HG02870 (cell line): ENCODE measurements around the gene ASB7.
A peak's percentile ranks its signal among the peaks of the same experiment; 100 is the strongest.
"Not testable (repeated sequence)": the region's sequence is repeated elsewhere in the genome, so short reads cannot be mapped to it uniquely, and the experiment has no call there.

Source experiments
- ATAC-seq: cut with Tn5 transposase; IDR thresholded peaks from one replicate; pipeline ENCODE4 v1.9.1; 2021; ENCODE audit warnings: mild to moderate bottlenecking, moderate library complexity; ENCODE audit not compliant: unreplicated experiment

Gene ASB7

GRCh38 chr15:100602064-100602822 lies at the start of gene ASB7, which contains the start of gene LINS1:
ASB7 (plus strand) TSS chr15:100602589; CDS start chr15:100612217, 9,628 bp downstream.
LINS1 (minus strand) TSS chr15:100602184; CDS start chr15:100580842, 21,342 bp downstream.
- peak; percentile 83 for ATAC-seq

- no peak for ATAC-seq
Observed at GRCh38 chr15:100553468-100553867, 48.9 kb upstream of the ASB7 start.

- no peak for ATAC-seq
Observed at GRCh38 chr15:100558771-100559254, 43.6 kb upstream of the ASB7 start.

GRCh38 chr15:100559330-100559729 lies 43.1 kb upstream of the ASB7 start:
- ATAC-seq = no peak

- no peak for ATAC-seq
Observed at GRCh38 chr15:100560323-100560722, 42.1 kb upstream of the ASB7 start.

GRCh38 chr15:100565591-100565990 lies 36.8 kb upstream of the ASB7 start:
- no peak for ATAC-seq

GRCh38 chr15:100566850-100567628 lies 35.4 kb upstream of the ASB7 start:
- ATAC-seq = no peak

GRCh38 chr15:100569391-100569790 lies 33.0 kb upstream of the ASB7 start:
- ATAC-seq = no peak

- ATAC-seq = no peak
Observed at GRCh38 chr15:100570275-100570674, 32.1 kb upstream of the ASB7 start.

GRCh38 chr15:100570735-100571313 lies 31.6 kb upstream of the ASB7 start:
- ATAC-seq = peak; percentile 86

- no peak for ATAC-seq
Observed at GRCh38 chr15:100571592-100572167, 30.7 kb upstream of the ASB7 start.

- ATAC-seq = no peak
Observed at GRCh38 chr15:100572362-100572983, 29.9 kb upstream of the ASB7 start.

GRCh38 chr15:100573526-100573925 lies 28.9 kb upstream of the ASB7 start:
- no peak for ATAC-seq

GRCh38 chr15:100580414-100580813 lies 22.0 kb upstream of the ASB7 start:
- ATAC-seq = no peak

- ATAC-seq = no peak
Observed at GRCh38 chr15:100588638-100589242, 13.6 kb upstream of the ASB7 start.

GRCh38 chr15:100591163-100591562 lies 11.2 kb upstream of the ASB7 start:
- ATAC-seq = not testable (repeated sequence)

- no peak for ATAC-seq
Observed at GRCh38 chr15:100591835-100592234, 10.6 kb upstream of the ASB7 start.

GRCh38 chr15:100592898-100593297 lies 9.5 kb upstream of the ASB7 start:
- no peak for ATAC-seq

GRCh38 chr15:100593431-100593830 lies 9.0 kb upstream of the ASB7 start:
- no peak for ATAC-seq

- no peak for ATAC-seq
Observed at GRCh38 chr15:100595964-100596363, 6.4 kb upstream of the ASB7 start.
